ENCODE measurements around the gene YPEL2.
"Not testable (repeated sequence)": the region's sequence is repeated elsewhere in the genome, so short reads cannot be mapped to it uniquely, and the experiment has no call there.

Gene YPEL2

DNA sequence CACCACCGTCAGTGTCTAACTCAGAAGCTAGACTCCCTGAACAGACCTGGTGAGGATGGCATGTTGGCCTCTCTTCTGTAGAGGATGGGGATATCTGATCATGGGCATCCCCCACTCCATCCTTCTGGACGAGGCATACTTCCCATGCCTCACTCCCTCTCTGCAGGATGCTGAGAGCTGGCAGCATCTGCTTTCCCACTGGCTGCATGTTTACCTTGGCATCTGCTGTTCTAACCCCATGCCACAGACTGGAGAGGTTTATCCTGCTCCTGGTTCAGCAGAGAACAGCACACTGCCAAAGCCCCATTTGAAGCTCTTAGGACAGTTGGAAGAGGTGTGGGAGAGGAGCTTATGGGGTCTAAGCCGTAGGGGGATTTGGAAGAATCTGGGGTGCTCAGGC is 46.0 kb downstream of the YPEL2 start:
- DNase-seq (ENCODE audit: low spot score): no peak

DNA sequence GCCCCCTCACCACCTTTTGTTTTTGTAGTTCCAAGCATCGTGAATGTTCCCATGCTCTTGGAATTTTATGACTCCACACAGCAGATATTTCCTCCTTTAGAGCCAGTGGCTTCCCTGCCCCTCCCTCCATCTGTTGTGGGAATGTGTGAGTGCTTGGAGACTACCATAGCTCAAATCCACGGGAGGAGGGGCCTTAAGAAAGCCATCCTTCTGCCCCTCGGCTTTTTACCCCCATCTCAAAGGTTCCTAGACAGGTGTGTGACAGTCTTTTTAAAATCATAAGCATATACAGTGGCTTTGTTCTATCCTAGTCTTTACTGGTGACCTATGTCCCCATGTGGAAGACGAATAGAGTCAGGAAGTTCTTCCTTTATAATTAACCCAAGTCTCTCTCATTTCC is 47.2 kb downstream of the YPEL2 start:
- DNase-seq (ENCODE audit: low spot score): no peak

DNA sequence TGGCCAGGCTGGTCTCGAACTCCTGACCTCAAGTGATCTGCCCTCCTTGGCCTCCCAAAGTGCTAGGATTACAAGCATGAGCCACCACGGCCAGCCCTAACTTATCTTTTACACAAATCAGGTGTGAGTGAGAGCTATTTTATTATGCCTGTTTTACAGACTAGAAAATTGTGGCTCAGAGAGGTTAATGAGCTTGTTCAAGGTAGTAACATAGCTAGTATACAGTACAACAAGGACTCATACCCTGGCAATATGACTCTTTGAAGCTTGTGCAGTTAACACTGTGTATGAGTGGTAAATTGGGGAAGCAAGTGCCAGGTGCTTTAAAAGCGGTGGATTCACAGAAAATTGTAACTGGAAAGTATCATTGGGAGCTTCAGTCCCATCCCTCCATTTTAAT is 49.0 kb downstream of the YPEL2 start:
- DNase-seq (ENCODE audit: low spot score): no peak

DNA sequence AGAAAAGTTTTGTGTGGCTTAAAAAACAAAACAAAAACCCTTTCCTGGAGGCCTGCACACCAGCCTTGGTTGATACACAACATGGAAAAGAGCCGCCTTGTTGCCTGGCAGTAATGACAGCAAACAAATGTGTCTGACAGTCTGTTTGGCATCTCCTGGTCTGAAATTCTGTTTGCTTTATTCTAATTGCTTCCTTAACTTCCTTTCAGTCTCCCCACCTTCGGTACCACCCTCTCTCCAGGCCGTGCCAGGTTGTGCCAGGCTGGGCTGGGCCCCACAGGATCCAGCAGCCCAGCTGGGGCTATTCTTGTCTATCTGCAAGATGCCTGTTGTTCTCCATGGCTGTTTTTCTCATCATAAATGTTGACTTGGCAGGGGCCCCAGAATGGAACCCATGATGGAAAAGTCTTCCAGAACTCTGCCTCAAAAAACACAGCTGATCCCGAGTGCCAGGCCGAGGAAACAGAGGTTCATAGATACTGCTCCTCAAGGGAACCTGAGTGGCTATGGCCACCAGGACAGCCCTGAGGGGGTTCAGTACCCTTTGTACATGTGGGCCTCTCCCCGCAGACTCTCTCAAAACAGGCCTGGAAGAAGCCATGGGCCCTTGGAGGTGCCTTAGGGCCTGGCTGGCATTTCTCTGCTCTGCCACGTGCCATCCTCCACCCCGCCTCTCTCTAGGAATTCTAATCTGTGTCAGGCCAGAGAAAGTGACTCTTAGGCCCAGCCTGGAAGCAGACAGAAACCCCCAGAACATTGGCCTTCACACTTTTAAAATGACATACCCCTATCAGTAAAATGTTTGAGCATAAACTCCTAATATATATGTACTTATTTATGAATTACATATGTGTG is 50.5 kb downstream of the YPEL2 start:
- DNase-seq (ENCODE audit: low spot score): no peak

DNA sequence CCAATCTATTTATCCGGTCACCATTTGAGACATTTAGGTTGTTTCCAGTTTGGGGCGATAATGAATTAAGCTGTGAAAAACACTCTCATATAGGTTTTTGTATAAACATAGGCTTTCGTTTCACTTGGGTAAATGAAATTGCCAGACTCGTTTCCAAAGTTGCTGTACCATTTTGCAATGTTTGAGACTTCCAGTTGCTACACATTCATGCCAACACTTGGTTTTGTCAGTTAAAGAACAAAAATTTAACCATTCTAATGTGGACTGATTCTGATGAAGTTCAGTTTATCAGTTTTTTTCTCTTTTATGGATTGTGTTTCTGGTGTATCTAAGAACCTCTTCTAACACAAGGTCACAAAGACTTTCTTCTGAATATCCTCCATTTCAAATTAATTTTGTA is 52.4 kb downstream of the YPEL2 start:
- no peak for DNase-seq (ENCODE audit: low spot score)

DNA sequence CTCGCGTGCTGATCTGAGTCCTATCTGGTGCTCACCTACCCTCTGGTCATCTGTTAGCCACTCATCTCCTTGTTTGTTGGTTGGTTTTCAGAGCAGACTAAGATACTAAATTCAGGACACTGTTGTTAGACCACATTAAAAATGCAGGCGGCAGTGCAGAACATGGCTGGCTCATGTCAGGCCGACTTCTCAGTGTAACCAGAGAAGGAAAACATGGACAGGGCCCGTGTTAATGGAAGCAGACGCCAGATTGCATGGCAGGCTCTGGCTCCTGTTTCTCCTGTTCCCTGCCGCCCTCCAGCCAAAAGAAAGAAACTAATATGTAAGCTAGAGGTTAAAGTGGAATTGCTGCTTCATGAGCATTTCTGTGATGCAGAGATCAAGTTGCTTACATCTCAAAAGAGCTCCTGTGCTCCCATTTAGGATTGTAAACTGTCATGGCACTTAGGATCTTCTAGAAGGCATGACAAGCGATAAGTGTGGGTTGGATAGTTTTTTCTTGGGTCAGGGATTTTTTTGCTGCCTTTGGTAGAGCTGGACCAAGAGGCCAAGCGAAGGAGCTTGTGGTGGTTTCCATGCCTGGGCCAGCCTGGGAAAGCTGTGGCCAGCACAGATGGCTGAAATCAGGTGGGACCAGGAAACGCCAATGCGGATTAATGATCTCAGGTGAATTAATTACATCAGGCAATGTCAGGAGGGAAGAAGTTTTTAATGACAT is 56.1 kb downstream of the YPEL2 start:
- no peak for DNase-seq (ENCODE audit: low spot score)

DNA sequence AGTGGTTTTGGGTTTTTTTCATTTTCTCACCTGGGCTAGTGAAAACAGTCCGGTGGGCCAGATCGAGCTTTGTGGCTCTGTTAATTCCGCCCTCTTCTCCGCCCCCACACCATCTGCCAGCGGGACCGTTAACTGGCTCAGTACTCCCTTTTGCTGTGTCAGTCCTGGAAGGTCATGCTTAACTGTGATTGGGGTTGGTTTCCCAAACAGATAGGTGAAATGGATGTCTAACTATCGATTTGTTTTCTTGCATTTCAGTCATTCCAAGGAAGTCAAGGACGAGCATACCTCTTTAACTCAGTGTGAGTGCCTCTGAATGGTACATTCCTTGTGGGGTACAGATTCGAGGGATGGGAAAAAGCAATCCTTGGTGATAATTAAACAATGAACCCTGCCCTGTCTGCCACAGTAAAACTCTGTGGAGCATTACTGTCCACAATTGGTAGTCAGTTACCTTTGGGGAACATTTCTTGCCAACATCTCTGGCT is 56.7 kb downstream of the YPEL2 start:
- no peak for DNase-seq (ENCODE audit: low spot score)

DNA sequence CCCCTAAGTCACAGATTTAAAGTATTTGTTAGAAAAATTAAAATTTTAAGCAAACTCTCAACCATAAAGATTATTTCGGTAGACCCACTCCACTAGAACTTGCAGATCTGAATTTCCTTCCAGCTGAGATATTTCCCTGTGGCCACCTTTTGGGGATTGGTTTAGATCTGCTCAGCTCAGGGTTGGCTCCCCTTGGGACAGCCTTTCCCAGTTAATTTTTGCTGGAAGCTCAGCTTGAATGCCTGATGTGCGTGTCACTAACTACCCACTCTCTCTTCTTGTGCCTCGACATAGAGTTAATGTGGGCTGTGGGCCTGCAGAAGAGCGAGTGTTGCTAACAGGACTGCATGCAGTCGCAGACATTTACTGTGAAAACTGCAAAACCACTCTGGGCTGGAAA is 57.6 kb downstream of the YPEL2 start:
- no peak for DNase-seq (ENCODE audit: low spot score)

DNA sequence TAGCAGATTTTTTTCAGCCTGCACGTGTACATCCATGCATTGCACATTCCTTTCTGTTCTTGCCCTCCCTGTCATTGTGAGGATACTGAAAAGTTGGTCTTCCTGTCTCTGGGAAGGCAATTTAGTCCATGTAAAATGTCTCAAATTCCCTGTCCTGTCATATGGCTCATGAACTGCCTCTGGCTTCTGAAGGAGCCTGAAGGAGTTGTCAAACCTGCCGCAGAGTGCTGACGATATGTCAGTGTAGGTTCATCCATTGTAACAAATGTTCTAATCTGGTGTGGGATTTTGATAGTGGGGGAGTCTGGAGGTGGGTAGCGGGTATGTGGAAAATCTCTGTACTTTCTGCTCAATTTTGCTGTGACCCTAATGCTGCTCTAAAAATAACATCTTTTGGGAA is 59.6 kb downstream of the YPEL2 start:
- no peak for DNase-seq (ENCODE audit: low spot score)

DNA sequence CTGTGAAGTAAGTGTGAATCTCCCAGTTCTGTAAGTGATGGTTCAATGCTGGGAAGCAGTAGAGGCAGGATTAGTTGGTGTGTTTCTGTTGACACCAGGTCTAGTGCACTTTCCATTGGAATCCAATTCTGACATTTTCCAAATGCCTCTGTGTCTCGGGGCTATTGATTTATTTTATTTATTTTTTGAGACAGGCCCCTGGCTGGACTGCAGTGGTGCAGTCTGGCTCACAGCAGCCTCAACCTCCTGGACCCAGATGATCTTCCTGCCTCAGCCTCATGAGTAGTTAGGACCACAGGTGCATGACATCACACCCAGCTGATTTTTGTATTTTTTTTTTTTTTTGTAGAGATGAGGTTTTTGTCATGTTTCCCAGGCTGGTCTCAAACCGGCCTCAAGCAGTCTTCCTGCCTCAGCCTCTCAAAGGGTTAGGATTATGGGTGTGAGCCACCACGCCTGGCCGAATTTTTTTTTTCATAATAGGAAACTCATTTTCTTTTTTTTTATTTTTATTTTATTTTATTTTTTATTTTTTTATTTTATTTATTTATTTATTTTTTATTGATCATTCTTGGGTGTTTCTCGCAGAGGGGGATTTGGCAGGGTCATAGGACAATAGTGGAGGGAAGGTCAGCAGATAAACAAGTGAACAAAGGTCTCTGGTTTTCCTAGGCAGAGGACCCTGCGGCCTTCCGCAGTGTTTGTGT is 61.7 kb downstream of the YPEL2 start:
- no peak for DNase-seq (ENCODE audit: low spot score)

DNA sequence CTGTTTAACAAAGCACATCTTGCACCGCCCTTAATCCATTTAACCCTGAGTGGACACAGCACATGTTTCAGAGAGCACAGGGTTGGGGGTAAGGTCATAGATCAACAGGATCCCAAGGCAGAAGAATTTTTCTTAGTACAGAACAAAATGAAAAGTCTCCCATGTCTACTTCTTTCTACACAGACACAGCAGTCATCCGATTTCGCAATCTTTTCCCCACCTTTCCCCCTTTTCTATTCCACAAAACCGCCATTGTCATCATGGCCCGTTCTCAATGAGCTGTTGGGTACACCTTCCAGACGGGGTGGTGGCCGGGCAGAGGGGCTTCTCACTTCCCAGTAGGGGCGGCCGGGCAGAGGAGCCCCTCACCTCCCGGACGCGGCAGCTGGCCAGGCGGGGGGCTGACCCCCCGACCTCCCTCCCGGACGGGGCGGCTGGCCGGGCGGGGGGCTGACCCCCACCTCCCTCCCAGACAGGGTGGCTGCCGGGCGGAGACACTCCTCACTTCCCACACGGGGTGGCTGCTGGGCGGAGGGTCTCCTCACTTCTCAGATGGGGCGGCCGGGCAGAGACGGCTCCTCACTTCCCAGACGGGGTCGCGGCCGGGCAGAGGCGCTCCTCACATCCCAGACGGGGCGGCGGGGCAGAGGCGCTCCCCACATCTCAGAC is 62.4 kb downstream of the YPEL2 start:
- DNase-seq (ENCODE audit: low spot score): not testable (repeated sequence)

DNA sequence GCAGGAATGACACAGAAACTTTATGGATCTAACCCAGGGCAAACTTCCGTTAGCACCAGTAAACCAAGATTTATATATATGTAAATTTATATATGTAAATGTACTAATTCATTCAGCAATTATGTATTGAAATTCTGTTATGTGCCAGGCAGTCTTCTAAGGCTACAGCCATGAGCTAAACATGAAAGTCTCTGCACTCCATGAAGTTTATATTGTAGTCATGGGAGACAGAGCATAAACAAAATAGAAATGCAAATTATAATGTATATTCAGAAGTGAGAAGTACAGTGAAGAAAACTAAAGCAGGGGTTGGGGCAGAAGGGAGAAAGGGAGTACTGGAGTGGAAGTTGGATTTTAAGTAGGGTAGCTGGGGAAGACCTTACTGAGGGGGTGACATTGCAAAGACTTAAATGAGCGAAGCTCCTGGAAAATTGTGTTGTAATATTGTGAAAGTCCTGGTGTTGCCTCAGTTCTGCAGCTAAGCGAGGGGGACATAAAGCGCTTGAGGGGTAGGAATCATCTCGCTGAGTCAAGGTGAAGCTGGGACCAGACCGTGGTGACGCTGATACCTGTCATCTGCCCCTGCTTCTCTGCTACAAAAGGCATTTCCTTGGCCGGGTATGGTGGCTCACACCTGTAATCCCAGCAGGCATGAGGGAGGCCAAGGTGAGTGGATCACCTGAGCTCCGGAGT is 64.8 kb downstream of the YPEL2 start:
- no peak for DNase-seq (ENCODE audit: low spot score)

DNA sequence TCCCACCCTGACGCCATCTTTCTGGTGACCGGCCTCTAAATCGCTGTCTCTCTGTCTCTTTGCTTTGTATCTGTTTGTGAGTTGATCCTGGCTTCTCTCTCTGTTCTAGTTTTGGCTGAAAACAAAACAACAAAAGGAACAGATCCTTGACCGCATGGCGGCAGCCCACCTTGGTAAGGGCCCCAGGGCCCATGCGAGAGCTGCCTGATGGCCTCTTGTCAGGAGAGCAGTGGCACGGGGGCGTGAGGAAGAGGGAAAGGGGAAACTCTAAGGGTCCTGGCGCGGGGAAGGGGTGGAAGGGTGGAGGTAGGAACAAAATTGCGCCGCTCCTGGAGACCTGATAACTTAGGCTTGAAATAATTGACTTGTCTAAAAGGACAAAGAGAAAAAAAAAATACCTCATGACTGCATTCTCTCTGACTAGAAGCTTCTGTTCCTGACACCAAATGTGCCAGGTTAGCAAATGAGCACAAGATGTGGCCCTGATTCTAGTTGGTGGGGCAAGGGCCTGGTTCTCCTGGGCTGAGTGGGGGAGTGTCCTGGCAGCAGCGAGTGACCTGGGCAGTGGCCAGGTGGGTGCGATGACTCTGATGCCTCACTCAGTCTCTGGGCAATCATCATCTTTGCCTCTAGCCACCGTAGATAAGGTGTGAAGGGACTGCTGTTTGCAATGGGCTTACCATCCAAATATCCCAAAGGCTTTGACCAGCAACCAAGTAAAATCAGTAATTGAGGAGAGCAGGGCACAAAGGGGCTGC is 66.0 kb downstream of the YPEL2 start:
- DNase-seq (ENCODE audit: low spot score): no peak

DNA sequence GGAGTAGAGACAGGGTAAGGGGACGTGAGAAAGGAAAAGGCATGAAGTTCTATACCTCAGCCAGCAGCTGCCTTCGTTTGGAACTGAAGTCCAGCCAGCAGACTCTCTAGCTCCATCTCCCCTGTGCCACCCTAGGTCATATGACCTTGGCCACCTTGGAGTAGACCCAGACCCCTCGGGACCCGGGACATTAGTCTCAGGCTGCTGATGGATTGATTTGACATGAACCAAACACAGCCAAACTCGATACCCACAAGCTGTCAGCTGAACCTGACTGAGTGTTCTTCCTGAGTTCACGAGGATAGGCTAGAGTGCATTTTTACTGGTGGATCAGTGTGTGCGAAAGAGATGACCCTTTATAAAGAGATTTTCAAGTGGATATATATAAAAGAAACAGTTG is 68.5 kb downstream of the YPEL2 start:
- no peak for DNase-seq (ENCODE audit: low spot score)

DNA sequence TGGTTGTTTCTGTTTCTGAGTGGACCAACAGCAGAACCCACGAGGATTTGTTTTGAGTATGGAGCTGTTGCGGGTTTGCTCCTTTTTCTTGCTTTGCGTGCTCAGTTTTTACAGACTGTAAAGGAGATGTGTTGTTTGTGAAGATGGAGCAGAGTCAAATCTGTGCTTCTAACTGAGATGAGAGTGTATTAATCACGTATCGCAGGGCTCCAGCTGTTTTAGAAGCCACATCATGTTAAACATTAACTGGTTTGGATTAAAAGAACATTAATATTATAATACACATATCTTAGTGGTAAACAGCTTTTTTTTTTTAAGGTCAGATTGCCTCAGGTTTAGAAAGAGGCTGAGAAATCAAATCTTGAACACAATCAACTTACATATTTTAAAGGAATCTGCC is 69.4 kb downstream of the YPEL2 start:
- DNase-seq (ENCODE audit: low spot score): no peak

DNA sequence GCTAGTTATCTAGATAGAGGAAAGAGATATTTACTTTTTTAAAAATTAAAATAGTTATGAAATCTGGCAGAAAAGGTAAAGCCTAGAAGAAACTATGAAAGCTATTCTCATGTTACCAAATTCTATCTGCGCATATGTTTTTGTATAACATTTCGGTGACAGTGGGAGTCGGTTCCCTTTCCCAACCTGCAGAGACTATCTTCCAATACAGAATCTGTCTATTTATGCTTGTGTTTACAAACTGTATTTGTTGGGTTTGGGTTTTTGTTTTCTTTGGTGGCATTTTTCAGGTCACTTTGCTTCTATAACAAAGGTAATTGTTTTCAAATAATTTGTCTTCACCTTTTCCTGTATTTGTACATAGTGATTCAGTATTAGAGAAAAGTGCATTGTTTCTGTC is 69.8 kb downstream of the YPEL2 start:
- DNase-seq (ENCODE audit: low spot score): no peak

DNA sequence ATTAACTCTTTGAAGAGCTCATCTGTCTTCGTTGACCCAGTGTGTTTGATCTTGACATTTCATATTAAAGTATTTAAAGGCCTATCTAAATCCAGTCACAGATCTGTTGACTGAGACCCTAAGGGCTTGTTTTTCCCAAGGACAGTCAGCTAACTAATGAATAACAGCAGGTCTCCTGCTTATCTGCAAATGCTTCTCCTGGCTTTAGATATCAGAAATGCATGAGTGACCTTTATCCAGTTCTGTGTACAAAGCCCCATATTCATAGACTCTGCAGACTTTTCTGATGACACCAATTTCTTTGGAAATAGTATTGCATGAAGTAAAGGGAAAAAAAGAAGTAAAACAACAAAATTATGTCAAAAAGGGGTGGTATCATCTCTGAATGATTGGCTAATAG is 70.3 kb downstream of the YPEL2 start:
- no peak for DNase-seq (ENCODE audit: low spot score)

DNA sequence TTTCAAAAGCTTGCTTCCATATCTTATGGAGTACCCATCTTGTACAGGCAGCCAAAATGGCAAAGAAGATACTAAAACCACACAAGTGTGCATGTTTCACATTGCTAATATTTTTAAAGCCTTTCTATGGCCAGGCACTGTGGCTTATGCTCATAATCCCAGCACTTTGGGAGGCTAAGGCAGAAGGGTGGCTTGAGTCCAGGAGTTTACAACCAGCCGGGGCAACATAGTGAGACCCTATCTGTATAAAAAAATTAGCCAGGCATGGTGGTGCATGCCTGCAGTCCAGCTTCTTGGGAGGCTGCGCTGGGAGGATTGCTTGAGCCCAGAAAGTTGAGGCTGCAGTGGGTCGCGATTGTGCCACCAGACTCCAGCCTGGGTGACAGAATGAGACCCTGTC is 71.3 kb downstream of the YPEL2 start:
- DNase-seq (ENCODE audit: low spot score): no peak

DNA sequence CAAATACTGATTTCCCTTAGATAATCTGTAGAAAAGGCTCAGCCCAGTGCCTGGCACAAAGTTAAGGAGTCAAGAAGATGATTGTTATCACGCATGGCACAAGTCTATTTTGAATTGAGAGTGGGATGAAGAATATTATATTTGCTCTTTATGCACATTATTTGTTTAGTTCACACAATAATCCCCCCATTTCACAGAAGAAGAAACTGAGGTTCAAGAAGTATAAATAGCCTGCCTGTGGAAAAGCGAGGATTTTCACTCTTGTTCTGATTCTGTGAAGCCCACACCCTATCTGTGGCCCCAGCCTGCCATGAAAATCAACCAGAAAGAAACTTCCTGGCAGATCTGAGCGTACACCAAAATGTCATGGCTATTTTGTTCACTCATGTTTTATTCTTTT is 73.0 kb downstream of the YPEL2 start:
- DNase-seq (ENCODE audit: low spot score): no peak

DNA sequence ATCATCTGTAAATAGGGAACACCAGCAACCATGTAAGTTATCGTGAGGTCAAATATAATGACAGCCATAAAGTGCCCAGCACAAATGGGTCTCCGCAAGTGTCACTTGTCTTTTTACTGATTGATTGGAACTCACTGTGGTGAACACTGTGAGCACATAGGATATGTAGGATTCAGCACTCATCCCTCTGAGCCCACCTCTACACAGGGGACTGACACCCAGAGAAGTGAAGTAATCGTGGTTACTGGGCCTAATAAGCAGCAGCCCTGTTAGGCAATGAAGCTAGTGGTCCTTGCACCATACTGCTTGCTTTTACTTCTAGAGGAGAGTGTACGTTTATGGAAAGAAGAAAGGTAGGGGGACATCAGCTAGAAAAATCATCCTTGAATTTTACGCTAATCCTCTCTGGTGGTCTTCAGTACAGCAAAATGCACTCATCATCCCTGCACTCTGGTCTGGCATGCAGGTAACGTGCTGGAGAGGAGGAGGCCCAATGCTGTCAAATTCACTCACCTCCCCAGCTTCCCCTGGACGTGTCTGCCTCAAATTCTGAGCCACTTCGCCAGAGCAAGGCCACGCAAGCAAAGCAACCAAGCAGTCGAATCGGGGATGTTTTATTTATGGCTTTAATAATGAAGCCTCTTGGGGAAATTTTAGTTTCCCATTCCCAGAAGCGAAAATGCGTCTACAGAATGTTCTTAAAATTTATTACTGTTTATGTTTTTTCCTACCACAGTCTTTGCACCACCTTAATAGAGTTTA is 74.7 kb downstream of the YPEL2 start:
- DNase-seq (ENCODE audit: low spot score): no peak

Measured in D341Med (cell line).